Right atrium auricular region (tissue), 2 donors: ENCODE measurements around the gene SPON1. TPM values are rescaled to one million over a fixed set of nuclear protein-coding genes. Genes with fewer than 3 reads are reported as not detected.

ENCODE experiments used
- DNase-seq: peaks from one replicate; pipeline ENCODE4 v3.0.0-alpha.2; 2019; ENCODE audit warnings: low spot score
- H3K27ac ChIP-seq, 2 donors: fragments of 200-600 bp; sonication (generic); 1 replicate in 1 of 2; 2 replicates in 1 of 2; pipeline ENCODE4 v1.5.1; 2016 to 2019
- H3K27me3 ChIP-seq, 2 donors: fragments of 200-600 bp; sonication (generic); one replicate each; pipeline versions ENCODE4 v1.5.1 to v1.6.0; 2017 to 2019
- H3K36me3 ChIP-seq: fragments of 200-600 bp; sonication (generic); one replicate; pipeline ENCODE4 v1.5.1; 2016
- H3K4me1 ChIP-seq, 2 donors: fragments of 200-600 bp; sonication (generic); one replicate each; pipeline versions ENCODE4 v1.5.1 to v1.6.0; 2017 to 2019
- H3K4me3 ChIP-seq, 2 donors: fragments of 200-600 bp; sonication (generic); 1 replicate in 1 of 2; 2 replicates in 1 of 2; pipeline ENCODE4 v1.5.1; 2017 to 2019; ENCODE audit warnings: mild to moderate bottlenecking in 1 of 2, moderate library complexity in 1 of 2
- H3K9me3 ChIP-seq, 2 donors: fragments of 200-600 bp; sonication (generic); one replicate each; pipeline ENCODE4 v1.5.1; 2019
- CTCF ChIP-seq, 2 donors: fragments of 200-600 bp; sonication (generic); IDR thresholded peaks; one replicate each; pipeline ENCODE4 v1.5.1; 2019; ENCODE audit warnings: antibody characterized with exemption in 2 of 2
- total RNA-seq, 2 donors: library from RNA; depleted of rRNA; stranded (reverse); fragments of >200 nt; gene quantifications; one replicate each; pipeline ENCODE4 v1.1.0, GENCODE V29; 2016

Gene SPON1
- total RNA-seq, 2 donors from 2014 or later: 22.8 to 27.0 TPM

DNA sequence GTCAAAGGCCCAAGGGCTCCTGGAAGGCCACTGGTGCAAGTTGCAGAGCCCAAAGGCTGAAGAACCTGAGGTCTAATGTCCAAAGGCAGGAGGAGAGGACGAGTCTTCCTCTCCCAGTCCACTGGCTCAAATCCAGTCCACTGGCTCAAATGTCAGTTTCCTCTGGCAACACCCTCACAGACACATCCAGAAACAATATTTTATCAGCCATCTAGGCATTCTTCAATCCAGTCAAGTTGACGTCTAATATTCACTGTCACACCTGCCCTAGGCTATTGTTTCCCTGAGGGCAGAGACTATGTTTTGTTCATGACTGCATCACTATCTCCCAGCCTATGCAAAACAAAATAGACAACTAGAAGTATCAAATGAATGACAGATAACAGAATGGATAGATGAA is 148.1 kb downstream of the SPON1 start:
- no peak for TF ChIP-seq CTCF (IDR thresholded peaks at IDR 0.05)
- H3K27me3 ChIP-seq: no peaks in the 10 kb centered on the region
- H3K9me3 ChIP-seq: no peaks in the 10 kb centered on the region
- no peak for DNase-seq
- H3K27ac ChIP-seq: no peak overlapping the region
- H3K36me3 ChIP-seq: no peaks in the 10 kb centered on the region
- peaks cover 0 to 4% of the 10 kb centered on the region in 2 donors for H3K4me1 ChIP-seq
- H3K4me3 ChIP-seq: no peak overlapping the region

DNA sequence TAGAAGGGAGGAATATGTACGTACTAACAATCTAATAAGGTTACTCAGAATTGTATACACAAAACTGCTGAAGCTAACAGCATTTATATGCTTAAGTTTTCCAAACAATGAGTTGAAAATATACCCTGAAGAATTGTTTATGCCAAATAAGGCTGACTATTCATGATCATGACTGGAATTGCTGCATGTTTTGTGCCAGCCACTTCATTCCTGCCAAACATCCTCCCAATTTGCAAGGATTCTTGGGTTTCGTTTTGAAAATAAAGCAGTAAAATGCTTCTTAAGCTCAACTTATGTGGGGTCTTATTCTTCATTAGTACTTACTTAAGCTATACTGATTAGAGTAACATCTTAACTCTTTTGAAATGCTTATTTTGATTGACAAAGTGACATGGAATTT is 149.0 kb downstream of the SPON1 start:
- no peak for DNase-seq
- no peak overlapping the region for H3K27ac ChIP-seq
- H3K4me3 ChIP-seq: no peak overlapping the region
- no peaks in the 10 kb centered on the region for H3K27me3 ChIP-seq
- H3K36me3 ChIP-seq: no peaks in the 10 kb centered on the region
- H3K4me1 ChIP-seq: peaks cover 0 to 2% of the 10 kb centered on the region in 2 donors
- no peaks in the 10 kb centered on the region for H3K9me3 ChIP-seq
- TF ChIP-seq CTCF (IDR thresholded peaks at IDR 0.05): no peak

- DNase-seq: no peak
- Histone ChIP-seq H3K27me3 (no peaks in the 10 kb centered on the region), H3K9me3 (no peaks in the 10 kb centered on the region), H3K4me1 (no peaks in the 10 kb centered on the region), H3K4me3 (no peak overlapping the region), H3K27ac (no peak overlapping the region), H3K36me3 (no peaks in the 10 kb centered on the region)
- no peak for TF ChIP-seq CTCF (IDR thresholded peaks at IDR 0.05)
Measured at GRCh38 chr11:14112721-14113120, 150.2 kb downstream of the SPON1 start.

DNA sequence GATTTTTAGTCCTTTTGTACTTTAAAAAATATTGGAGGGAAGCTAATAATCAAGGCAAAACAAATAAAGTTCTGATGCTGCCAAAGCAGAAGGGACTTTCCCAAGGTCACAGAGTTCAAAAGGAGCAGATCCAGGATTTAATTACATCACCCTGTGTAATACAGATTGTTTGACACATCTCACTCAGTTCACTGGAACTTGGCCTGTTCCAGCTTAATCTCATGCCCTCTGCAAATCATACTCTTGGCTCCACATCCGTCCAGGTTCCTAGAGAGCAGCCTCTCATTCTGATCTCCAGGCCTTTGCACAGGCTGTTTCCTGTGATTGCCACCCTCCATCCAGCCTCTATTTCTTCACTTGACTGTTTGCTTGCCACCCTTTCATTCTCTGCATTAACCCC is 151.7 kb downstream of the SPON1 start:
- H3K27me3 ChIP-seq: no peaks in the 10 kb centered on the region
- TF ChIP-seq CTCF (IDR thresholded peaks at IDR 0.05): no peak
- no peaks in the 10 kb centered on the region for H3K4me1 ChIP-seq
- DNase-seq: no peak
- H3K9me3 ChIP-seq: no peaks in the 10 kb centered on the region
- no peaks in the 10 kb centered on the region for H3K36me3 ChIP-seq
- H3K27ac ChIP-seq: no peak overlapping the region
- H3K4me3 ChIP-seq: no peak overlapping the region

GRCh38 chr11:14114786-14115185 is 152.3 kb downstream of the SPON1 start:
- Histone ChIP-seq H3K4me3 (no peak overlapping the region), H3K27me3 (no peaks in the 10 kb centered on the region), H3K4me1 (no peaks in the 10 kb centered on the region), H3K27ac (no peak overlapping the region), H3K36me3 (no peaks in the 10 kb centered on the region), H3K9me3 (no peaks in the 10 kb centered on the region)
- TF ChIP-seq CTCF (IDR thresholded peaks at IDR 0.05): no peak
- no peak for DNase-seq

DNA sequence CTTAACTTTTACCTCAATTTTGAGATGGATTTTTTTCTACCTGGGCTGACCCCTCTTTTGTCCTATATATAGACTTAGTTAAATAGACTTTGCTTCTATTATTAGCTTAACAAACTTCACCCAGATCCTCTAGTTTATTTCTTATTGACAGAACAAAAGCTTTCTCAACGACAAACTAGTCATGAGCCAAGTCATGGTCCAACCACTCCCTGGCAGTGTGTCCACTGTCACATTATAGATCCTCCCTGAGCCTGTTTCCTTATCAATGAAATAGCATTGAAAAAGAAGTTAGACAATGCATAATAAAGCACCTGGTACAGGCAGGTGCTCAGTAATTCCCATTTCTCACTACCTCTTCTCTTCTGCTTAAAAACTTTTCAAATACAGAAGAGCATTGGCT is 155.1 kb downstream of the SPON1 start:
- DNase-seq: no peak
- no peaks in the 10 kb centered on the region for H3K36me3 ChIP-seq
- no peaks in the 10 kb centered on the region for H3K4me1 ChIP-seq
- no peak overlapping the region for H3K27ac ChIP-seq
- no peaks in the 10 kb centered on the region for H3K27me3 ChIP-seq
- peaks cover 0 to 3% of the 10 kb centered on the region in 2 donors for H3K9me3 ChIP-seq
- no peak overlapping the region for H3K4me3 ChIP-seq
- TF ChIP-seq CTCF (IDR thresholded peaks at IDR 0.05): no peak
